ENCODE data around the gene ANKRD45.

DNA sequence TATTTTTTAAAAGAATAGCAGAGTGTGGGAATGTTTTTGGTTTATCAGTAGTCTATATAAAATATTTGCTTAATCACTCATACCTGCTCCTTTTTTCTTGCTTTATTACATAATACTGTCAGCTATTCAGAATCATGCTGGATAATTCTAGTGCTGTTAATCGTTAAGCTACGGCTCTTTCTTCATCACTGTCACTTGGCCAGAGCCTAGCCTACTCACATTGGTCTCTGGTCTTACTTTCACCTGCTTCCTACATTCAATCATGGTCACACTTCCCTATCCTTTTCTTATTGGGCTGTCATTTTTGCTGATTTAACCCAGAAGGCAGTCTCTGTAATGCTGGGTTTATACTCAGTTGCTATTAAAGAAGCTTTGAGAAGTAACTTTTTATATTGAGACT, 47.6 kb upstream of the ANKRD45 start:
- TF ChIP-seq CTCF (IDR thresholded peaks at IDR 0.05) (no peak), POLR2A (IDR thresholded peaks at IDR 0.05) (no peak)

All from esophagus squamous epithelium (tissue), 4 donors.